GM23338 (cell line): Measurements from ENCODE around the gene SNCA. TPM values are rescaled to one million over a fixed set of nuclear protein-coding genes. Genes with fewer than 3 reads are reported as not detected.

Source experiments
- ATAC-seq: fragments of 200-7000 bp; cut with Tn5 transposase; 3 replicates; pipeline ENCODE4 v1.9.1; 2020
- DNase-seq: peaks from one replicate; pipeline ENCODE4 v3.0.0-alpha.2; 2015; ENCODE audit warnings: low spot score
- H2AFZ ChIP-seq: fragments of 200-600 bp; sonication (generic); 2 replicates; pipeline ENCODE4 v1.8.0; 2016; ENCODE audit warnings: antibody characterized with exemption, mild to moderate bottlenecking, moderate library complexity
- H3F3A ChIP-seq: fragments of 200-600 bp; sonication (generic); replicated peaks from 2 replicates; pipeline ENCODE4 v1.8.0; 2017; ENCODE audit warnings: antibody characterized with exemption, mixed run types, low read depth
- H3K27ac ChIP-seq: fragments of 200-600 bp; sonication (generic); 2 replicates; pipeline ENCODE4 v1.6.1; 2016; ENCODE audit warnings: low read depth
- H3K27me3 ChIP-seq: fragments of 200-600 bp; sonication (generic); 2 replicates; pipeline ENCODE4 v1.8.0; 2016; ENCODE audit warnings: mild to moderate bottlenecking, mixed run types, moderate library complexity; ENCODE audit not compliant: insufficient read depth
- H3K36me3 ChIP-seq: fragments of 200-600 bp; sonication (generic); 2 replicates; pipeline ENCODE4 v1.8.0; 2016; ENCODE audit warnings: mild to moderate bottlenecking; ENCODE audit not compliant: insufficient read depth
- H3K4me1 ChIP-seq: fragments of 200-600 bp; sonication (generic); 2 replicates; pipeline ENCODE4 v1.8.0; 2016; ENCODE audit warnings: mild to moderate bottlenecking, moderate library complexity; ENCODE audit not compliant: insufficient read depth
- H3K4me2 ChIP-seq: fragments of 200-600 bp; sonication (generic); 2 replicates; pipeline ENCODE4 v1.7.1; 2017; ENCODE audit warnings: mixed run types
- H3K4me3 ChIP-seq: fragments of 200-600 bp; sonication (generic); 2 replicates; pipeline ENCODE4 v1.6.1; 2016; ENCODE audit warnings: mixed run types
- H3K79me2 ChIP-seq: fragments of 200-600 bp; sonication (generic); replicated peaks from 2 replicates; pipeline ENCODE4 v1.8.0; 2017; ENCODE audit warnings: mild to moderate bottlenecking; ENCODE audit not compliant: insufficient read depth
- H3K9me2 ChIP-seq: fragments of 200-600 bp; sonication (generic); 2 replicates; pipeline ENCODE4 v1.8.0; 2017; ENCODE audit not compliant: insufficient read depth
- H4K20me1 ChIP-seq: fragments of 200-600 bp; sonication (generic); replicated peaks from 2 replicates; pipeline ENCODE4 v1.8.0; 2017; ENCODE audit warnings: mild to moderate bottlenecking; ENCODE audit not compliant: insufficient read depth
- H3K27ac Mint-ChIP-seq: 2 replicates; pipeline ENCODE4 v1.8.0; 2020; ENCODE audit warnings: inconsistent platforms, mild to moderate bottlenecking, moderate library complexity, mixed read lengths
- H3K27me3 Mint-ChIP-seq: 3 replicates; pipeline ENCODE4 v1.8.0; 2022; ENCODE audit warnings: low read depth, mild to moderate bottlenecking, moderate library complexity, mixed read lengths, inconsistent platforms; ENCODE audit not compliant: insufficient read depth, poor library complexity
- H3K36me3 Mint-ChIP-seq: 3 replicates; pipeline ENCODE4 v1.8.0; 2021; ENCODE audit warnings: low read depth, mild to moderate bottlenecking, inconsistent platforms, moderate library complexity, mixed read lengths
- H3K4me1 Mint-ChIP-seq: 3 replicates; pipeline ENCODE4 v1.8.0; 2020; ENCODE audit warnings: mild to moderate bottlenecking, inconsistent platforms, mixed read lengths
- H3K4me3 Mint-ChIP-seq: 3 replicates; pipeline ENCODE4 v1.8.0; 2021; ENCODE audit warnings: moderate library complexity, mild to moderate bottlenecking, inconsistent platforms, mixed read lengths
- H3K9me3 Mint-ChIP-seq: 3 replicates; pipeline ENCODE4 v1.8.0; 2020; ENCODE audit warnings: moderate library complexity, mild to moderate bottlenecking, inconsistent platforms, mixed read lengths
- CREB1 ChIP-seq: fragments of 250-450 bp; sonication (Bioruptor Pico); IDR thresholded peaks from 2 replicates; pipeline ENCODE4 v1.5.0; 2020; ENCODE audit warnings: low read depth, mild to moderate bottlenecking, moderate library complexity
- EZH2 ChIP-seq: fragments of 200-600 bp; sonication (generic); IDR thresholded peaks from one replicate; pipeline ENCODE4 v1.8.0; 2017; ENCODE audit warnings: antibody characterized with exemption, mild to moderate bottlenecking, low read depth; ENCODE audit not compliant: unreplicated experiment
- EZH2phosphoT487 ChIP-seq: fragments of 200-600 bp; sonication (generic); IDR thresholded peaks from one replicate; pipeline ENCODE4 v1.8.1; 2018; ENCODE audit warnings: antibody characterized with exemption; ENCODE audit not compliant: unreplicated experiment
- JUNB ChIP-seq: IDR thresholded peaks from one replicate; pipeline ENCODE4 v1.6.1; 2016; ENCODE audit warnings: antibody characterized with exemption; ENCODE audit not compliant: unreplicated experiment
- POLR2AphosphoS5 ChIP-seq: IDR thresholded peaks from 2 replicates; pipeline ENCODE4 v1.6.1; 2016; ENCODE audit warnings: antibody characterized with exemption, low read depth
- ZNF114 ChIP-seq: fragments of 250-450 bp; sonication (Bioruptor Pico); IDR thresholded peaks from 2 replicates; pipeline ENCODE4 v1.5.0; 2020; ENCODE audit warnings: mild to moderate bottlenecking, moderate library complexity
- polyA plus RNA-seq: library from polyadenylated mRNA; unstranded; fragments of >200 nt; fragmentation: Nextera tagmentation; extraction: Ambion mirVana; gene quantifications from 2 replicates; pipeline ENCODE4 v1.2.1, GENCODE V29; 2016
- total RNA-seq: library from RNA; depleted of rRNA; stranded (reverse); fragments of >200 nt; shearing (Covaris generic); gene quantifications from 2 replicates; pipeline ENCODE4 v1.2.3, GENCODE V29; 2014
- TF ChIP-seq, protein P1 (sequence below): IDR thresholded peaks from one replicate; pipeline ENCODE4 v1.6.1; 2018; ENCODE audit warnings: antibody characterized with exemption; ENCODE audit not compliant: unreplicated experiment
- TF ChIP-seq, protein P2 (sequence below): fragments of 250-450 bp; sonication (Bioruptor Pico); IDR thresholded peaks from 2 replicates; pipeline ENCODE4 v1.5.0; 2020; ENCODE audit warnings: mild to moderate bottlenecking, moderate library complexity
- TF ChIP-seq, protein P3 (sequence below): IDR thresholded peaks from 2 replicates; pipeline ENCODE4 v1.6.1; 2016; ENCODE audit warnings: antibody characterized with exemption

SNCA gene
- total and polyA plus RNA-seq, 2 experiments from 2014 or later = 15.6 to 31.1 TPM

DNA sequence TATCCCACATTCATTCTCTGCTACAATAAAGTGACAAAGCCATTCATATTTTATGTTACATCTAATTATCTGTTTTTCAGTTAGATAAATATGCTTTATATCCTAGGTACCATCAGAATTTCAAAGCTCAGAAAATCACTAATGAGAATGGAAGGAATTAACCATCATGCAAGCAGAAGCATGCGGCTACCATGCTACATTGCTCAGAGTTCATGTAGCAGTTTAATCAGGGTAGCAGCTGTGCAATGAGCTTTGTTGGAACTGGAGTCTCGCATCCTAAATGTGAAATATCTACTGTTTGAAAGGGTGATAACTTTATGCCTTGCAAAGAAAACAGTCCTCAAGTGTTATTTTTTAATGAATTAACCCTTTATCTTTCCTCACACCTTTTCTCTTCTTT is 77.5 kb downstream of the SNCA start:
- H3K4me3 Mint-ChIP-seq = no peak overlapping the region
- Histone ChIP-seq H3K27ac (no peak overlapping the region), H4K20me1 (no peaks in the 10 kb centered on the region), H3K27me3 (no peaks in the 10 kb centered on the region), H3K9me2 (no peaks in the 10 kb centered on the region), H3F3A (no peaks in the 10 kb centered on the region), H3K4me1 (no peaks in the 10 kb centered on the region), H3K79me2 (no peaks in the 10 kb centered on the region), H3K36me3 (no peaks in the 10 kb centered on the region), H2AFZ (no peak overlapping the region), H3K4me3 (no peak overlapping the region), H3K4me2 (no peak overlapping the region)
- no peaks in the 10 kb centered on the region for H3K4me1 Mint-ChIP-seq
- H3K27me3 Mint-ChIP-seq = no peaks in the 10 kb centered on the region
- H3K36me3 Mint-ChIP-seq = no peaks in the 10 kb centered on the region
- ATAC-seq (no peak), DNase-seq (no peak)
- TF ChIP-seq POLR2AphosphoS5 (no peak), JUNB (no peak), CREB1 (CRISPR knock-in tag) (no peak), EZH2phosphoT487 (no peak), EZH2 (no peak), ZNF114 (CRISPR knock-in tag) (no peak)
- TF ChIP-seq, protein P1, sequence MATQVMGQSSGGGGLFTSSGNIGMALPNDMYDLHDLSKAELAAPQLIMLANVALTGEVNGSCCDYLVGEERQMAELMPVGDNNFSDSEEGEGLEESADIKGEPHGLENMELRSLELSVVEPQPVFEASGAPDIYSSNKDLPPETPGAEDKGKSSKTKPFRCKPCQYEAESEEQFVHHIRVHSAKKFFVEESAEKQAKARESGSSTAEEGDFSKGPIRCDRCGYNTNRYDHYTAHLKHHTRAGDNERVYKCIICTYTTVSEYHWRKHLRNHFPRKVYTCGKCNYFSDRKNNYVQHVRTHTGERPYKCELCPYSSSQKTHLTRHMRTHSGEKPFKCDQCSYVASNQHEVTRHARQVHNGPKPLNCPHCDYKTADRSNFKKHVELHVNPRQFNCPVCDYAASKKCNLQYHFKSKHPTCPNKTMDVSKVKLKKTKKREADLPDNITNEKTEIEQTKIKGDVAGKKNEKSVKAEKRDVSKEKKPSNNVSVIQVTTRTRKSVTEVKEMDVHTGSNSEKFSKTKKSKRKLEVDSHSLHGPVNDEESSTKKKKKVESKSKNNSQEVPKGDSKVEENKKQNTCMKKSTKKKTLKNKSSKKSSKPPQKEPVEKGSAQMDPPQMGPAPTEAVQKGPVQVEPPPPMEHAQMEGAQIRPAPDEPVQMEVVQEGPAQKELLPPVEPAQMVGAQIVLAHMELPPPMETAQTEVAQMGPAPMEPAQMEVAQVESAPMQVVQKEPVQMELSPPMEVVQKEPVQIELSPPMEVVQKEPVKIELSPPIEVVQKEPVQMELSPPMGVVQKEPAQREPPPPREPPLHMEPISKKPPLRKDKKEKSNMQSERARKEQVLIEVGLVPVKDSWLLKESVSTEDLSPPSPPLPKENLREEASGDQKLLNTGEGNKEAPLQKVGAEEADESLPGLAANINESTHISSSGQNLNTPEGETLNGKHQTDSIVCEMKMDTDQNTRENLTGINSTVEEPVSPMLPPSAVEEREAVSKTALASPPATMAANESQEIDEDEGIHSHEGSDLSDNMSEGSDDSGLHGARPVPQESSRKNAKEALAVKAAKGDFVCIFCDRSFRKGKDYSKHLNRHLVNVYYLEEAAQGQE = no peak
- TF ChIP-seq, protein P2, sequence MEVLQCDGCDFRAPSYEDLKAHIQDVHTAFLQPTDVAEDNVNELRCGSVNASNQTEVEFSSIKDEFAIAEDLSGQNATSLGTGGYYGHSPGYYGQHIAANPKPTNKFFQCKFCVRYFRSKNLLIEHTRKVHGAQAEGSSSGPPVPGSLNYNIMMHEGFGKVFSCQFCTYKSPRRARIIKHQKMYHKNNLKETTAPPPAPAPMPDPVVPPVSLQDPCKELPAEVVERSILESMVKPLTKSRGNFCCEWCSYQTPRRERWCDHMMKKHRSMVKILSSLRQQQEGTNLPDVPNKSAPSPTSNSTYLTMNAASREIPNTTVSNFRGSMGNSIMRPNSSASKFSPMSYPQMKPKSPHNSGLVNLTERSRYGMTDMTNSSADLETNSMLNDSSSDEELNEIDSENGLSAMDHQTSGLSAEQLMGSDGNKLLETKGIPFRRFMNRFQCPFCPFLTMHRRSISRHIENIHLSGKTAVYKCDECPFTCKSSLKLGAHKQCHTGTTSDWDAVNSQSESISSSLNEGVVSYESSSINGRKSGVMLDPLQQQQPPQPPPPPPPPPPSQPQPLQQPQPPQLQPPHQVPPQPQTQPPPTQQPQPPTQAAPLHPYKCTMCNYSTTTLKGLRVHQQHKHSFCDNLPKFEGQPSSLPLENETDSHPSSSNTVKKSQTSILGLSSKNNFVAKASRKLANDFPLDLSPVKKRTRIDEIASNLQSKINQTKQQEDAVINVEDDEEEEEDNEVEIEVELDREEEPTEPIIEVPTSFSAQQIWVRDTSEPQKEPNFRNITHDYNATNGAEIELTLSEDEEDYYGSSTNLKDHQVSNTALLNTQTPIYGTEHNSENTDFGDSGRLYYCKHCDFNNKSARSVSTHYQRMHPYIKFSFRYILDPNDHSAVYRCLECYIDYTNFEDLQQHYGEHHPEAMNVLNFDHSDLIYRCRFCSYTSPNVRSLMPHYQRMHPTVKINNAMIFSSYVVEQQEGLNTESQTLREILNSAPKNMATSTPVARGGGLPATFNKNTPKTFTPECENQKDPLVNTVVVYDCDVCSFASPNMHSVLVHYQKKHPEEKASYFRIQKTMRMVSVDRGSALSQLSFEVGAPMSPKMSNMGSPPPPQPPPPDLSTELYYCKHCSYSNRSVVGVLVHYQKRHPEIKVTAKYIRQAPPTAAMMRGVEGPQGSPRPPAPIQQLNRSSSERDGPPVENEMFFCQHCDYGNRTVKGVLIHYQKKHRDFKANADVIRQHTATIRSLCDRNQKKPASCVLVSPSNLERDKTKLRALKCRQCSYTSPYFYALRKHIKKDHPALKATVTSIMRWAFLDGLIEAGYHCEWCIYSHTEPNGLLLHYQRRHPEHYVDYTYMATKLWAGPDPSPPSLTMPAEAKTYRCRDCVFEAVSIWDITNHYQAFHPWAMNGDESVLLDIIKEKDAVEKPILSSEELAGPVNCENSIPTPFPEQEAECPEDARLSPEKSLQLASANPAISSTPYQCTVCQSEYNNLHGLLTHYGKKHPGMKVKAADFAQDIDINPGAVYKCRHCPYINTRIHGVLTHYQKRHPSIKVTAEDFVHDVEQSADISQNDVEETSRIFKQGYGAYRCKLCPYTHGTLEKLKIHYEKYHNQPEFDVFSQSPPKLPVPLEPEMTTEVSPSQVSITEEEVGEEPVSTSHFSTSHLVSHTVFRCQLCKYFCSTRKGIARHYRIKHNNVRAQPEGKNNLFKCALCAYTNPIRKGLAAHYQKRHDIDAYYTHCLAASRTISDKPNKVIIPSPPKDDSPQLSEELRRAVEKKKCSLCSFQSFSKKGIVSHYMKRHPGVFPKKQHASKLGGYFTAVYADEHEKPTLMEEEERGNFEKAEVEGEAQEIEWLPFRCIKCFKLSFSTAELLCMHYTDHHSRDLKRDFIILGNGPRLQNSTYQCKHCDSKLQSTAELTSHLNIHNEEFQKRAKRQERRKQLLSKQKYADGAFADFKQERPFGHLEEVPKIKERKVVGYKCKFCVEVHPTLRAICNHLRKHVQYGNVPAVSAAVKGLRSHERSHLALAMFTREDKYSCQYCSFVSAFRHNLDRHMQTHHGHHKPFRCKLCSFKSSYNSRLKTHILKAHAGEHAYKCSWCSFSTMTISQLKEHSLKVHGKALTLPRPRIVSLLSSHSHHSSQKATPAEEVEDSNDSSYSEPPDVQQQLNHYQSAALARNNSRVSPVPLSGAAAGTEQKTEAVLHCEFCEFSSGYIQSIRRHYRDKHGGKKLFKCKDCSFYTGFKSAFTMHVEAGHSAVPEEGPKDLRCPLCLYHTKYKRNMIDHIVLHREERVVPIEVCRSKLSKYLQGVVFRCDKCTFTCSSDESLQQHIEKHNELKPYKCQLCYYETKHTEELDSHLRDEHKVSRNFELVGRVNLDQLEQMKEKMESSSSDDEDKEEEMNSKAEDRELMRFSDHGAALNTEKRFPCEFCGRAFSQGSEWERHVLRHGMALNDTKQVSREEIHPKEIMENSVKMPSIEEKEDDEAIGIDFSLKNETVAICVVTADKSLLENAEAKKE (CRISPR knock-in tag) = no peak
- TF ChIP-seq, protein P3, sequence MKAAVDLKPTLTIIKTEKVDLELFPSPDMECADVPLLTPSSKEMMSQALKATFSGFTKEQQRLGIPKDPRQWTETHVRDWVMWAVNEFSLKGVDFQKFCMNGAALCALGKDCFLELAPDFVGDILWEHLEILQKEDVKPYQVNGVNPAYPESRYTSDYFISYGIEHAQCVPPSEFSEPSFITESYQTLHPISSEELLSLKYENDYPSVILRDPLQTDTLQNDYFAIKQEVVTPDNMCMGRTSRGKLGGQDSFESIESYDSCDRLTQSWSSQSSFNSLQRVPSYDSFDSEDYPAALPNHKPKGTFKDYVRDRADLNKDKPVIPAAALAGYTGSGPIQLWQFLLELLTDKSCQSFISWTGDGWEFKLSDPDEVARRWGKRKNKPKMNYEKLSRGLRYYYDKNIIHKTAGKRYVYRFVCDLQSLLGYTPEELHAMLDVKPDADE = no peak
- no peaks in the 10 kb centered on the region for H3K9me3 Mint-ChIP-seq
- H3K27ac Mint-ChIP-seq = no peak overlapping the region
